ENCODE results near the gene EVA1A.
"Not testable (repeated sequence)": the region's sequence is repeated elsewhere in the genome, so short reads cannot be mapped to it uniquely, and the experiment has no call there.

Gene EVA1A

GRCh38 chr2:75516378-75517360 lies 44.1 kb downstream of the EVA1A start:
- DNase-seq, result no peak

GRCh38 chr2:75515584-75516368 lies 45.0 kb downstream of the EVA1A start:
- DNase-seq, result no peak

- no peak for DNase-seq
Measured at GRCh38 chr2:75513616-75514170, 47.0 kb downstream of the EVA1A start.

GRCh38 chr2:75512455-75513212 lies 48.1 kb downstream of the EVA1A start:
- no peak for DNase-seq

- DNase-seq, result no peak
Measured at GRCh38 chr2:75506101-75506697, 54.5 kb downstream of the EVA1A start.

GRCh38 chr2:75505012-75505411 lies 55.7 kb downstream of the EVA1A start:
- no peak for DNase-seq

- no peak for DNase-seq
Measured at GRCh38 chr2:75503048-75503607, 57.6 kb downstream of the EVA1A start.

- no peak for DNase-seq
Measured at GRCh38 chr2:75500633-75501032, 60.1 kb downstream of the EVA1A start.

- DNase-seq, result no peak
Measured at GRCh38 chr2:75499534-75499933, 61.2 kb downstream of the EVA1A start.

- no peak for DNase-seq
Measured at GRCh38 chr2:75498907-75499306, 61.8 kb downstream of the EVA1A start.

GRCh38 chr2:75497256-75497655 lies 63.5 kb downstream of the EVA1A start:
- no peak for DNase-seq

- no peak for DNase-seq
Measured at GRCh38 chr2:75495862-75496261, 64.9 kb downstream of the EVA1A start.

- DNase-seq, result no peak
Measured at GRCh38 chr2:75494137-75494769, 66.5 kb downstream of the EVA1A start.

GRCh38 chr2:75493230-75493629 lies 67.5 kb downstream of the EVA1A start:
- DNase-seq, result no peak

- DNase-seq, result no peak
Measured at GRCh38 chr2:75491129-75491753, 69.5 kb downstream of the EVA1A start.

GRCh38 chr2:75489721-75490120 lies 71.0 kb downstream of the EVA1A start:
- DNase-seq, result no peak

- DNase-seq, result no peak
Measured at GRCh38 chr2:75488157-75488556, 72.6 kb downstream of the EVA1A start.

- not testable (repeated sequence) for DNase-seq
Measured at GRCh38 chr2:75486735-75487134, 74.0 kb downstream of the EVA1A start.

- no peak for DNase-seq
Measured at GRCh38 chr2:75484840-75485239, 75.9 kb downstream of the EVA1A start.

GRCh38 chr2:75483878-75484277 lies 76.9 kb downstream of the EVA1A start:
- DNase-seq, result no peak

- DNase-seq, result no peak
Measured at GRCh38 chr2:75482398-75482797, 78.3 kb downstream of the EVA1A start.

All from NCI-H1694 treated with DMSO at 0.1 percent for 48 hours (cell line).